Activated CD8-positive, alpha-beta T cell treated with anti-CD3 and anti-CD28 coated beads for 36 hours (primary cell): ENCODE results near the gene TEKT1. TPM values are rescaled to one million over a fixed set of nuclear protein-coding genes. Genes with fewer than 3 reads are reported as not detected.
"Not testable (repeated sequence)": the region's sequence is repeated elsewhere in the genome, so short reads cannot be mapped to it uniquely, and the experiment has no call there.

Source experiments
- ATAC-seq: fragments of 200-7000 bp; cut with Tn5 transposase; one replicate; pipeline ENCODE4 v1.10.0; 2021; ENCODE audit warnings: mild to moderate bottlenecking, moderate library complexity
- CTCF ChIA-PET: fragments of 350-600 bp; sonication (Branson Sonifier 250); formaldehyde crosslinking; loops from one replicate; lab custom pipeline; 2021; ENCODE audit warnings: antibody characterized with exemption; lab: Charles Lee
- POLR2A ChIA-PET: fragments of 350-600 bp; sonication (Branson Sonifier 250); formaldehyde crosslinking; loops from one replicate; lab custom pipeline; 2021; ENCODE audit warnings: antibody characterized with exemption; lab: Charles Lee
- DNase-seq: peaks from one replicate; pipeline ENCODE4 v3.0.0-alpha.2; 2020
- H3K27ac Mint-ChIP-seq: one replicate; pipeline ENCODE4 v1.8.0; 2021; ENCODE audit warnings: mild to moderate bottlenecking, mixed read lengths
- H3K27me3 Mint-ChIP-seq: one replicate; pipeline ENCODE4 v1.8.0; 2021; ENCODE audit warnings: mixed read lengths
- H3K36me3 Mint-ChIP-seq: one replicate; pipeline ENCODE4 v1.8.0; 2021; ENCODE audit warnings: low read depth, mixed read lengths
- H3K4me1 Mint-ChIP-seq: one replicate; pipeline ENCODE4 v1.8.0; 2021; ENCODE audit warnings: low read depth, mixed read lengths
- H3K4me3 Mint-ChIP-seq: one replicate; pipeline ENCODE4 v1.8.0; 2021; ENCODE audit warnings: mild to moderate bottlenecking, moderate library complexity, mixed read lengths
- H3K9me3 Mint-ChIP-seq: one replicate; pipeline ENCODE4 v1.8.0; 2021; ENCODE audit warnings: mixed read lengths
- CTCF ChIP-seq: fragments of 200-600 bp; IDR thresholded peaks from one replicate; pipeline ENCODE4 v1.8.0; 2022; ENCODE audit warnings: antibody characterized with exemption, mild to moderate bottlenecking
- intact Hi-C: fragments of 100-400 bp; cut with micrococcal nuclease; formaldehyde crosslinking; loops from one replicate; pipeline ENCODE4 v1.10.0; 2022
- total RNA-seq, 2 experiments: library from RNA; stranded (reverse); gene quantifications; one replicate each; pipeline ENCODE4 v1.2.3, GENCODE V29; 2021

TEKT1 gene
- total RNA-seq, 2 experiments from 2014 or later = not detected

DNA sequence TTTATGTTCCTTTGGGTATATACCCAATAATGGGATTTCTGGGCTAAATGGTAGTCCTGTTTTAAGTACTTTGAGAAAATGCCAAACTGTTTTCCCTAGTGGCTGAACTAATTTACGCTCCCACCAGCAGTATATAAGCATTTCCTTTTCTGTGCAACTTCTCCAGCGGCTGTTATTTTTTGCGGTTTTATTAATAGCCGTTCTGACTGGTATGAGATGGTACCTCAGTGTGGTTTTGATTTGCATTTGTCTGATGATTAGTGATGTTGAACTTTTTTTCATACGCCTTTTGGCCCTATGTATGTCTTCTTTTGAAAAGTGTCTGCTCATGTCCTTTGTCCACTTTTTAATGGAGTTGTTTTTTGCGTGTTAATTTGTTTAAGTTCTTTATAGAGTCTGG, 25.8 kb upstream of the TEKT1 start:
- Mint-ChIP-seq H3K36me3 (no peaks in the 10 kb centered on the region), H3K9me3 (no peaks in the 10 kb centered on the region), H3K4me3 (no peak overlapping the region), H3K27ac (no peak overlapping the region), H3K4me1 (peaks cover 13% of the 10 kb centered on the region), H3K27me3 (peaks cover 6% of the 10 kb centered on the region)
- no peak for TF ChIP-seq CTCF
- ChIA-PET POLR2A (no interaction called here), CTCF (no interaction called here)
- ATAC-seq (no peak), DNase-seq (no peak)
- intact Hi-C loops = no loop called here

DNA sequence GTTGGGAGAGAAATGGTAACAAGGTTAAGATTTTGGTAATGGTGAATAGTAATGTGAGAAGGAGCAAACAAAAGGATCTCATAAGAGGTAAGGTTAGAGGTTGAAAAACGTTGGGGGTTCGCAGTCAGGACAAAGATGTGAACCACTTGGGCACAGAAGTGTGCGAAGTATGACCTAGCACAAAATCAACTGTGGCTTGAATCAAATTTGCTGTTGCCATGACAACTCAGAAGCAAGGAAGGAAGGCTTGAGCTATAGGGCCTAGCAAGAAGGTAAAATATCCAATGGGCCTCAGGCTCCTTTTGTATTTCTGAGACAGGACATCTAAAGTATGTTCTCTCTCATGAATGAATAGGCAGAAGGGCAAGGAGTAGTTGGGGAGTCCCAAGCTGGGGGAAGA, 24.5 kb upstream of the TEKT1 start:
- no peaks in the 10 kb centered on the region for H3K36me3 Mint-ChIP-seq
- no peak for ATAC-seq

DNA sequence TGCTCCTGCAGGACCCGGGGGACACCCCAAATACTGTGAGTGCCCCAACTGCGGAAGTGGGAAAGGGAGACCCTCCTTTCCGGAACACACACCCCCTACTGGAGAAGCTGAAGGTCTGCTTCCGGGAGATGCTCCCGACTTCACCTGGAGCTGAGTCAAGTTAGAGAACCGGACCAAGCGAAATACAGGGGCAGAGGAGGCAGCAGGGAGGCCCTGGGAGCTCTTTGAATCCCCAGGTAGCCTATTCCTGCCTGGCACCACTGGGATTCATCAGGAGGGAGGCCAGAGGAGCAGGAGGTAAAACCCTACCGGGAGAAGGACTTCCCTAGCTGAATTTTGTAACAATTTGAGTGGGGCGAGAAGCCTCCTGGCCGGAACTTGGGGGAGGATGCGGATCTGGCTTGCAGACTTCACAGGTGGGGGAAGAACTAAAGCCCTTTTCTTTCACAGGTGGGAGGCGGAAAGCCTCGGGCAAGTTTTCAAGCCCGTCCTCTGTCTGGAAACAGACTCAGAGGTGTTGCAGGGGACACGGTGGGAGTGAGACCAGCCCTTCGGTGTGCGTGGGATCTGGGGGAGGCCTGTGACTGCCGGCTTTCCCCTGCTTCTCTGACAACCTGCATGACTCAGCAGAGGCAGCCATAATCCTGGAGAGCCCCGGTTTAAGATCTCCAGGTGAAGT, 22.4 kb upstream of the TEKT1 start:
- peak overlapping the region; percentile 67 for H3K4me3 Mint-ChIP-seq
- peak overlapping the region; percentile 60 for H3K27ac Mint-ChIP-seq
- no peaks in the 10 kb centered on the region for H3K36me3 Mint-ChIP-seq
- ChIA-PET CTCF (interaction anchor here (0.9 to 2.2 kb wide), 8 partner anchors 8 to 192 kb away, joined by 3 to 20 read pairs (median 4); no protein-coding TSS in a partner anchor), POLR2A (interaction anchor here (1.1 to 1.3 kb wide), 2 partner anchors 8 to 30 kb away, joined by 3 to 7 read pairs; no protein-coding TSS in a partner anchor)
- intact Hi-C loops = no loop called here
- ATAC-seq = peak; percentile 45
- TF ChIP-seq CTCF = peak; percentile 43
- H3K4me1 Mint-ChIP-seq = peaks cover 8% of the 10 kb centered on the region
- H3K9me3 Mint-ChIP-seq = no peaks in the 10 kb centered on the region
- peak; percentile 43 for DNase-seq
- peaks cover 9% of the 10 kb centered on the region for H3K27me3 Mint-ChIP-seq

More for the DNA sequence above, 24.5 kb upstream of the TEKT1 start:
- intact Hi-C loops = no loop called here
- Mint-ChIP-seq H3K27me3 (peaks cover 4% of the 10 kb centered on the region), H3K27ac (no peak overlapping the region), H3K4me1 (peaks cover 8% of the 10 kb centered on the region), H3K4me3 (no peak overlapping the region), H3K9me3 (no peaks in the 10 kb centered on the region)
- POLR2A ChIA-PET = no interaction called here
- no peak for DNase-seq
- CTCF ChIA-PET = interaction anchor here (1.8 kb wide), 1 partner anchor 12 kb away, joined by 15 read pairs; no protein-coding TSS in a partner anchor
- no peak for TF ChIP-seq CTCF

DNA sequence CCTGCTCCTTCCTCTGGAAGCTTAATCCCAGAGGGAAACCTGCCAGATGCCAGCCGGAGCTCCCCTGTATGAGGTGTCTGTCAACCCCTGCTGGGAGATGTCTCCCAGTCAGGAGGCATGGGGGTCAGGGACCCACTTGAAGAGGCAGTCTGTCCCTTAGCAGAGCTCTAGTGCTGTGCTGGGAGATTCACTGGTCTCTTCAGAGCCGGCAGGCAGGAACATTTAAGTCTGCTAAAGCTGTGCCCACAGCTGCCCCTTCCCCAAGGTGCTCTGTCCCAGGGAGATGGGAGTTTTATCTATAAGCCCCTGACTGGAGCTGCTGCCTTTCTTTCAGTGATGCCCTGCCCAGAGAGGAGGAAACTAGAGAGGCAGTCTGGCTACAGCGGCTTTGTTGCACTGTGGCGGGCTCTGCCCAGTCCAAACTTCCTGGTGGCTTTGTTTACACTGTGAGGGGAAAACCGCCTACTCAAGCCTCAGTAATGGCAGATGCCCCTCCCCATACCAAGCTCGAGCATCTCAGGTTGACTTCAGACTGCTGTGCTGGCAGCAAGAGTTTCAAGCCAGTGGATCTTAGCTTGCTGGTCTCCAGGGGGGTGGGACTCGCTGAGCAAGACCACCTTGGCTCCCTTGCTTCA, 17.1 kb upstream of the TEKT1 start:
- intact Hi-C loops, H3K4me3 Mint-ChIP-seq, H3K27ac Mint-ChIP-seq, H3K9me3 Mint-ChIP-seq, POLR2A ChIA-PET, H3K4me1 Mint-ChIP-seq, H3K36me3 Mint-ChIP-seq, DNase-seq, ATAC-seq: not testable (repeated sequence)
- H3K27me3 Mint-ChIP-seq = peaks cover 24% of the 10 kb centered on the region
- CTCF ChIA-PET = interaction anchor here (1.0 to 1.7 kb wide), 2 partner anchors 156 to 182 kb away, joined by 3 to 4 read pairs; no protein-coding TSS in a partner anchor

DNA sequence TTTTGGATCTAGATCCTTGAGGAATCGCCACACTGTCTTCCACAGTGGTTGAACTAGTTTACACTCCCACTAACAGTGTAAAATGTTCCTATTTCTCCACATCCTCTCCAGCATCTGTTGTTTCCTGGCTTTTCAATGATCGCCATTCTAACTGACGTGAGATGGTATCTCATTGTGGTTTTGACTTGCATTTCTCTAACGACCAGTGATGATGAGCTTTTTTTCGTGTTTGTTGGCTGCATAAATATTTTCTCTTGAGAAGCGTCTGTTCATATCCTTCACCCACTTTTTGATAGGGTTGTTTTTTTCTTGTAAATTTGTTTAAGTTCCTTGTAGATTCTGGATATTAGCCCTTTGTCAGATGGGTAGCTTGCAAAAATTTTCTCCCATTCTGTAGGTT, 14.6 kb upstream of the TEKT1 start:
- H3K27ac Mint-ChIP-seq, ATAC-seq, POLR2A ChIA-PET, H3K4me1 Mint-ChIP-seq, intact Hi-C loops, DNase-seq, H3K36me3 Mint-ChIP-seq, H3K4me3 Mint-ChIP-seq, H3K9me3 Mint-ChIP-seq: not testable (repeated sequence)
- peaks cover 34% of the 10 kb centered on the region for H3K27me3 Mint-ChIP-seq
- CTCF ChIA-PET = interaction anchor here (1.3 to 1.6 kb wide), 2 partner anchors 14 to 48 kb away, joined by 3 read pairs; partner anchors contain the start of gene TEKT1

DNA sequence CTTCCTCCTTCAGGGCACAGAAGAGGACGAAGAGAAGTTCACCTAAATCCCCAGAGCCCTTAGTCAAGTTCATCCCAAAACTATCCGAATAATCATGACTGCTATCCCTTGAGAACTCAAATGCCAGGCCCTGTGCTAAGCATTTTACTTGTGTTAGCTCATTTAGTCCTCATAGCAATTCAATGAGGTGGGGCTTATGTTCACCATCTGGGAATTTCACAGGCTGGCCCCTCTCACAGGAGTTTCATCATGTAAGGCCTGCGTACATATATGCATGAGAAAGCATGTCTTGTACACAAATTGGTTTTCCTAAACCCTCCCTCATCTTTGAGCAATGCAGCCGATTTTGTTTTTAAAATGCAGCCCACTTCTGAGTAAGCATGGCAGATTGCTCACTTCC, 12.9 kb upstream of the TEKT1 start:
- H3K27ac Mint-ChIP-seq, H3K36me3 Mint-ChIP-seq, intact Hi-C loops, H3K4me3 Mint-ChIP-seq, H3K9me3 Mint-ChIP-seq, H3K4me1 Mint-ChIP-seq, ATAC-seq, DNase-seq: not testable (repeated sequence)
- POLR2A ChIA-PET = interaction anchor here (1.1 kb wide), 1 partner anchor 160 kb away, joined by 3 read pairs; no protein-coding TSS in a partner anchor
- peaks cover 35% of the 10 kb centered on the region for H3K27me3 Mint-ChIP-seq
- CTCF ChIA-PET = interaction anchor here (0.9 to 3.1 kb wide), 18 partner anchors 9 to 594 kb away, joined by 3 to 53 read pairs (median 11); partner anchors contain the start of gene TEKT1
